Breast epithelium (tissue), 4 donors: Measurements from ENCODE around the gene TMEM191B. TPM values are rescaled to one million over a fixed set of nuclear protein-coding genes. Genes with fewer than 3 reads are reported as not detected.
"Not testable (repeated sequence)": the region's sequence is repeated elsewhere in the genome, so short reads cannot be mapped to it uniquely, and the experiment has no call there.

Experiments used
- DNase-seq, 2 donors: peaks; one replicate each; pipeline ENCODE4 v3.0.0-alpha.2; 2019; ENCODE audit warnings: low spot score in 2 of 2
- H3K27ac ChIP-seq, 2 donors: fragments of 200-600 bp; sonication (generic) in 1 of 2; one replicate each; pipeline ENCODE4 v1.5.1; 2016 to 2019; ENCODE audit warnings: mild to moderate bottlenecking in 1 of 2
- H3K27me3 ChIP-seq, 2 donors: fragments of 200-600 bp; sonication (generic) in 1 of 2; one replicate each; pipeline versions ENCODE4 v1.5.1 to v1.6.0; 2017 to 2019; ENCODE audit warnings: control low read depth in 1 of 2, mild to moderate bottlenecking in 1 of 2
- H3K36me3 ChIP-seq: fragments of 200-600 bp; one replicate; pipeline ENCODE4 v1.5.1; 2019
- H3K4me1 ChIP-seq, 2 donors: fragments of 200-600 bp; sonication (generic); one replicate each; pipeline ENCODE4 v1.5.1; 2016 to 2019; ENCODE audit warnings: control low read depth in 1 of 2
- H3K4me3 ChIP-seq, 3 donors: fragments of 200-600 bp; sonication (generic); 1 replicate in 2 of 3; 2 replicates in 1 of 3; pipeline ENCODE4 v1.5.1; 2016 to 2019; ENCODE audit warnings: mild to moderate bottlenecking in 3 of 3, moderate library complexity in 2 of 3
- H3K9me3 ChIP-seq, 2 donors: fragments of 200-600 bp; sonication (generic) in 1 of 2; one replicate each; pipeline ENCODE4 v1.5.1; 2016 to 2019; ENCODE audit warnings: control low read depth in 1 of 2
- intact Hi-C: fragments of 100-400 bp; cut with DNase I; formaldehyde crosslinking; loops from one replicate; pipeline ENCODE4 v1.15.1; 2023; ENCODE audit warnings: low total_unique reads
- total RNA-seq, 3 donors: library from RNA; depleted of rRNA; stranded (reverse); fragments of >200 nt; gene quantifications; one replicate each; pipeline ENCODE4 v1.1.0, GENCODE V29; 2016

Gene TMEM191B
- total RNA-seq, 3 donors from 2014 or later = 0.88 TPM; not detected in 2

DNA sequence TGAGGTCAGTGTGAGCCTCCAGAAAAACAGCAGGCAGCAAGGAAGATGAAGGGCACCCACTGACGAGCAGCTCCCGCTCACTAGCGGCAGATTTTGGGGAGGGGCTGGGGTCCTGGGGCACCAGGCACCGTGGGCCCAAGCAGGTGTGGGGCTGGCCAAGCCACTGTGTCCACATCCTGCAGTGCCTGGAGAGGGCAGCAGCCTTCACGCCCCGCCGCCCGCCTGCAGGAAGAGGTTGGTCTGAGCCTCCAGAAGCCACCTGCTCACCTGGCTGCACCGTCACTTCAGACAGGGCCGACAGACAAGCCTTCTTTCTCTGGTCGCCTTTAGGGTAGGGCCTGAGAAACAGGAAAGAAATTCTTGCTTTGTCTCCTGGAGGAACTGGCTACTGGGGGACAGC, 15.8 kb downstream of the TMEM191B start:
- not testable (repeated sequence) for H3K27ac ChIP-seq

DNA sequence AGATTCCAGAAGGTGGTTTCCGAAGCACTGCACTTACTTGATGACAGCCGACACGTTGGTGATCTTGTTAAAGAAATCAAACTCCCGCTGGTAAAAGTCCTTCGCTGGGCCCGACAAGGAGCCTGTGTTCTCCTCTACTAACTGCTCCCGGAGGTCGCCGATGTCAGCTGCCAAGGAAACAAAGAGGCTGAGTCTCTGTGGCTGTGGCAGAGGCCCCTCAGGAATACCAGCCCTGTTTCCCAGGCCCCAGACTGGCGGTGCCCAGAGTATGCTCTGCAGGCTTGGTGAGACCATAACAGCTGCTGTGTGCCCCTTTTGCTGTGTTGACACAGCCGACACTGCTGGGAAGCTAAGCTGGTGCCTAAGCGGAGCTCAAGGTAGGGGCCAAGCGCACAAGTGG, 17.0 kb downstream of the TMEM191B start:
- H3K27ac ChIP-seq, H3K36me3 ChIP-seq, DNase-seq, H3K9me3 ChIP-seq, intact Hi-C loops, H3K4me1 ChIP-seq, H3K27me3 ChIP-seq, H3K4me3 ChIP-seq: not testable (repeated sequence)

More for the DNA sequence above, 15.8 kb downstream of the TMEM191B start:
- H3K27me3 ChIP-seq, intact Hi-C loops, DNase-seq, H3K36me3 ChIP-seq, H3K4me1 ChIP-seq, H3K4me3 ChIP-seq, H3K9me3 ChIP-seq: not testable (repeated sequence)

DNA sequence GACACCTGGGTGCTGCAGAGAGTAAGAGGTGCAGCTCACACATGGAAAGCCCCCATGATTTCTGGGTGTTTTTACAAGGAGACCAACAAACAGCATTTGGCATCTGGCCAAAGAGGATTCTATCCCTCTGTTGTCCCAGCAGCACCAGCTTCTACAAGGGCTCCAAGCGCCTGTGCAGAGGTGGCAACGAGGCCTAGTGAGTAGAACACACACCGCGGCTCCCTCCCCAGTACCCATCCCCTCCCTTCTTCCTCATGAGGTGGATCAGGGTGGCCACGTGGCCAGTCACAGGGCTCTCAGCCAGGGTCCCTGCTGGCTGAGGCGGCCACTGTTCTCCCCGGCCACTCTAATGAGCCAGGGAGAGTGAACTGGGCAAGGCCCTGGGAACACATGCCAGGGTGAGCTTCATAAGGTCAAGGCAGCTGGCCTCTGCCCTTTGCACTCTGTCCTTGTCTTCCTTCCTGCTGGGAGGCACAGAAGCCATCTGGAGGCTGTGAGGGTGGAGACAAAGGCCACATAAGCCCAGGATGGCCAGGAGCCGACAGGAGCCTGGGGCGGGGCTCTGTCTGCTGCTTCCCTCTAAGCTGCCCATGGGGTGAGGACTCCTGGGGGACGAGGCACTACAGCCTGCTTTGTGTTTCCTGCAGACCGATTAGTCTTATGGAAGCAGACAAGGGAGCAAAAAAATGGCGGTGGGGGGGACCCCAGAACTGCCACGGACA, 22.0 kb downstream of the TMEM191B start:
- H3K4me3 ChIP-seq, H3K9me3 ChIP-seq, H3K36me3 ChIP-seq, H3K27me3 ChIP-seq, DNase-seq, H3K4me1 ChIP-seq, H3K27ac ChIP-seq, intact Hi-C loops: not testable (repeated sequence)

DNA sequence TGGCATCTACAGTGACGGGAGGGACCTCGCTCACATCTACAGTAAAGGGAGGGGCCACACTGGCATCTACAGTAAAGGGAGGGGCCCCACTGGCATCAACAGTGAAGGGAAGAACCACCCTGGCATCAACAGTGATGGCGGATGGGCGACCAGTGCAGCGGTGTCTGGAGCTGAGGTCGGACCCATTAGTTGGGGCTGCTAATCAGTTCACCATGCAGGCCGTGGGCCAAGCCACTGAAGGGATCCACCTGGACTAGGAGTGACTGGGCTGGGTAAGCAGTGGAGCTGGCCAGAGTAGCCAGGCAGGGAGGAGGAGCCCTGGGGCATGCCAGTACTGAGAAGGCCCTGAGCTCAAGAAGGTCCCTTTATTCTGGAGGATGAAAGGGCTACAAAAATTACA, 23.4 kb downstream of the TMEM191B start:
- H3K36me3 ChIP-seq, H3K4me1 ChIP-seq, H3K4me3 ChIP-seq, H3K9me3 ChIP-seq, DNase-seq, H3K27me3 ChIP-seq, intact Hi-C loops, H3K27ac ChIP-seq: not testable (repeated sequence)

DNA sequence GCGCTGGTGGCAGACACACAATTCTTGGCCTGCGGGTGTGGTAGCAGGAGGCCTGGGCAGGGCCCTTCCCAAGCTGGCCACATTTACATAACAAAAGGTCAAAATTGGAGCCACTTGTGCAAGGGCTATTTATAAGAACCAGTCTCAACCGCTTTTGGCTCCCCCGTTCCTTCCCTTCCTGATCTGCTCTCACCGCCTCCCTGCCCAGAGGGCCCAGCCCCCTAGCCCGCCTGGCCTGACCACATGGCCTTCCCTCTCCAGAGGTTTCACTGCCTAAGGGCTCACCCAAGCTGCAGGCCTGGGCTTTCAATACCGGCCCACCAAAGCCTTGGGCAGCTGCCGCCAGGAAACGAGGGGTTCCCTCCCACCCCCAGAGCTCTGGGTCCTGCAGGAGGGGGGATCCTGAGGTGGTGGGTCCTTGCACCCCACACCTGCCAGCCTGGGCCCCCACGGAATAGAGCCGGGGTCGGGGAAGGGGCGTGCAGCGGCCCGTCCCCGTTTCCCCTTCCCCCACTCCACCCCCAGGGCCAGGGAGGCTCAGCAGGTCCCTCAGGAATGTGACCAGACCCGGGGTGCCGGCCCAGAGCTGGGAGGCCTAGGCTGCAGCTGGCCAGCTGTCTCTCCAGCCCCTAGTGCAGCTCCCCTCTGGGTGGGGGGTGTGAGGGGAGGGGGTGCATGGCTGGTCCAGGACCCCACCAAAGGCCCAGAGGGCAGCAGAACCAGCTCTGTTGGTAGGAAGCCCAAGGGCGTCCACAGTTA, 25.4 kb downstream of the TMEM191B start:
- intact Hi-C loops, H3K27me3 ChIP-seq, H3K4me1 ChIP-seq, H3K4me3 ChIP-seq, H3K9me3 ChIP-seq, H3K36me3 ChIP-seq, H3K27ac ChIP-seq, DNase-seq: not testable (repeated sequence)

DNA sequence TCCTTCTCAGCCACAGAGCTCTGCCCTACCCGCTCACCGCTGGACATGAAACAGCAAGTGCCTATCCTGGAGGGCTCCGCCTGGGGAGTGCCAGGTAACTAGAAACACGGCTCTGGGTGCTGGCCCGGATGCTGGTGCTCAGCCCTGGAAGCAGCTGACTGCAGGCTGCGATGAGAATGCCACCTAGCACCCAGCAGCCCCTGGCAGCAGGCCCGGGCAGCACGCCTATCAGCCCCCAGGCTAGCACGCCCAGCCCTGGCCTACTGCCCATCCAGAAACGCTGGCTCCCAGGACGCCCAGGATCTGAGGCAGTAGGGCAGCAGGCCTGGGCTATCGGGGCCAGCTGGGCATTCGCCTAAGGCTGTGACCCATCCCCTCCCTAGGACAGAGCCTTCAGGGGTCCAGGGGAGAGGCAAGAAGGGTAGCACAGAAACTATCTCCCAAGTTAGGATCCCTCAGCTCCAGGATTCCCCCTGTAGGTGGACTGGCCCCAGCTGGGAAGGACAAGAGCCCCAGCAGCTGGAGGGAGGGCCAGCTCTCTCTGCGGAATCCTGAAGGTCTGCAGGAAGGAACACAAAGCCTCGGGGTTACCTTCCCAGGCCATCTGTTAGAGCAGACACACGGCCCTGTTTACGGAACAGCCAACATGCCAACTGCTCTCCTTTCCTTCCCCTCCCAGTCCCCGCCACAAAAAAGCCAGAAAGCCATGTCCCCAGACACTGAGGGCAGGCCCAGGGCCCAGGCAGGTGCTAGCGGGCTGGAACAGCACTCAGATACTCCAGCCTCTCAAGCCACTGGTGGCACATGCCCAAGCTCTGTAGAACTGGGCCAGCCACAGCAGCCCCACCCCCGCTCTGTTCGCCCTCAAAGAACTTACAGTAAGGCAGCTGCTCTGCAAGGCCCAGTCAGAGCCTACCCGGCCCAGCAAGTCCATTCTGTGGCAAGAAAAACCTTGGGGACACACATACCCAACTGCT, 27.0 kb downstream of the TMEM191B start:
- DNase-seq, intact Hi-C loops, H3K27ac ChIP-seq, H3K36me3 ChIP-seq, H3K4me3 ChIP-seq, H3K4me1 ChIP-seq, H3K9me3 ChIP-seq, H3K27me3 ChIP-seq: not testable (repeated sequence)

DNA sequence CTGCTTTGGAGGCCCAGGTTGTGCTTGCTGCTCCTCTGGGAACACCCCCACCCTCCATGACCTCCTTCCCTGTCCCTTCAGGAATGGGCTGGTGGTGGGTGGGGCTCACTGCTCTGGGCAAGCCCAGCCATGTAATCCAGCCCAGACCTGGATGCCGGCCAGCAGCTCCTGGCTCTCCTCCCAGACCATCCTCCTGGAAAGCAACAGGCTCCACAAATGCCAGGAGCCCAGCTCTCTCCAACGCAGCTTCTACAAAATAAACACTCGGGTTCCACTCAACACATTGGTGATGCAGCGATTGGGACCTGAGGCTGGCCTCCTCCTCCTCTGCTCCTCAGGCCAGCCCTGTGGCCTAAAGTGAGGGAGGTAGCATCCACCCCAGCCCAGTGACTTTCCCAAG, 30.9 kb downstream of the TMEM191B start:
- DNase-seq, H3K36me3 ChIP-seq, intact Hi-C loops, H3K27me3 ChIP-seq, H3K4me3 ChIP-seq, H3K4me1 ChIP-seq, H3K27ac ChIP-seq, H3K9me3 ChIP-seq: not testable (repeated sequence)

DNA sequence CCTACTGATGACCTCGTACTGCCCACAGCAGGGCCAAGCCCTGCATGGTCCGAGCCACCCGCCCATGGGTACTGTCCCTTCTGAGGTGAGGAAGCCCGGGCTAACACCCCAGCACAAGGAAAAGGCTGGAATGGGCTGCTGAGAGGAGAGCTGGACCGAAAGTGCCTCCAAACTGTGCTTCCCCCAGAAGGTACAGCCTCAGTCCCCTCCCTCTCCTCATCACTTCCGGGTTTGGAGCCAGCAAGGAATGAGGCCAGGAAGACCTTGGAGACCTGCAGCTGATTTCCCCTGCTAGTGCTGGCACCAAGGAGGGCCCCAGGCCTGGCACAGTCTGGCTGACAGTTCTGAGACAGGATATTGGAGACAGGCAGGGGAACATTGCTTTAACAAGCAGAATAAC, 31.3 kb downstream of the TMEM191B start:
- intact Hi-C loops, H3K4me3 ChIP-seq, DNase-seq, H3K27ac ChIP-seq, H3K27me3 ChIP-seq, H3K4me1 ChIP-seq, H3K36me3 ChIP-seq, H3K9me3 ChIP-seq: not testable (repeated sequence)

DNA sequence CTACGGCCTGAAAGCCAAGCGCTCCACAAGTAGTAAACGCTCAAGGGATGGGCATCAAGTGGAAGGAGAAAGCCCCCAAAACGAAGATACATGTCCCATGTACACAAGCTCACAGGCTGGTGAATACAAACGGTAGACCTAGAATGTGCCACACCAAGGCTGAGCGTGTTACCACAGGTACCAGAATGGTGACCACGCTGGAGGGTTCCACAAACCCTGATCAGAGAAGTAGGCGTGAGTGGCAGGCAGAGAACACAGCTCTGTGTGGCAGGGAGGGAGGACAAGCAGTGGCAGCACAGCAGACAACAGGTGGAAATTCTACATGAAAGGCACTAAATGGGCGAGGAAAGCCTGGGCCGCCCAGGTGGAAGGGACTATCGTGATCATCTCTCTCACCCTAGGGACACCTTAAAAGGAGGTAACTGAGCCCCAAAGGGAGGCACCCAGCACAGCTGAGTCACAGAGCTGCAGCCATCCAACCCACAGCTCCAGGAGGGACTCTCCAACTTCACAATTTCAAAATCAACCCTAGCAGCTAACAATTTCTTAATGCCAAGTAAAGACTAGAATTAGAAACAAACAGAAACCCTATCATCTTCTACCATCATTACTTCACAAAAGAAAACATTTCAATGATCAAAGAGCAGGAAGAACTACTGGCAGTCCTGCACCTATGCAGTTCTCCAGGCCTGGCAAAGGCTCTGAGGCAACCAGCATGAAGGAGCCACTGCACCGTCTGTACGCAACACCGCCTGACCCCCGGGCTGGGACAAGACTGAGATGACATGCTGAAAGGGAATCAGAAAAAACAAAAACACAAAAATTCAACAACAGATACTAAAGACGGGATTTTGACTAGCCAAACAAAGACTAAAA, 32.7 kb downstream of the TMEM191B start:
- H3K9me3 ChIP-seq, H3K27ac ChIP-seq, H3K36me3 ChIP-seq, intact Hi-C loops, H3K27me3 ChIP-seq, H3K4me3 ChIP-seq, DNase-seq, H3K4me1 ChIP-seq: not testable (repeated sequence)

DNA sequence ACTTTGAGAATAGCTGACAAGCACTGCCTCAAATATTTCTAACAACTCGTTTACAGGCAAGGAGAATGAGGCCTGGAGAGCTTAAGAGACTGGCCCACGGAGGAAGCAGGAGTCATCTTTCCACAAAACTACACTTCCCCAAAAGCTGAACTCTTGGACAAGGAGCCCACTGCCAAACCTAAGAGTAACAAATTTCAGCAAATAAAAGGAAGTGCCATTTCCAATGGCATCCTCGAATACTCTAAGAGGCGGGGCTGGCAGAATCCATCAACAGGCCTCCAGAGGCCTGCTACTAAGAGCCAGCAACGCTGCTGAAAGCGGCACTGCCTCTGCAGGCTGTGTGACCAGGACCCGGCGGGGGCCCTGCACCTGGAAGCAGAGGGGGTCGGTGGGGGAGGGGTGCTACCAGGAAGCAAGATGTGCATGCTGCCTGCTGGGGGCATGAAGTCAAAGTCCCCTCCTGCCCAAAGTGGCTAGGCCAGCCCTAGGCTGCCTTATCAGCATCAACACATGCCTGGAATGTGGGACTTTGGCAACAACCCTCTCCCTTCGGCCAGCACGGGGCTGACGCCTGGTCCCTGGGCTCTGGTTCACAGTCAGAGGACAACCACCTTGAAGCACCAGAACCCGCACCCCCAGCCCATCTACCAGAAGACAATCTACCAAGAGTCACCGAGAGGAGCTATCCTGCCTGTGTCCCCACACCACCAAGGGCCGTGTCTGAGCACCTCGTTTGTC, 43.1 kb downstream of the TMEM191B start:
- DNase-seq, intact Hi-C loops, H3K27me3 ChIP-seq, H3K4me1 ChIP-seq, H3K9me3 ChIP-seq, H3K27ac ChIP-seq, H3K36me3 ChIP-seq, H3K4me3 ChIP-seq: not testable (repeated sequence)

DNA sequence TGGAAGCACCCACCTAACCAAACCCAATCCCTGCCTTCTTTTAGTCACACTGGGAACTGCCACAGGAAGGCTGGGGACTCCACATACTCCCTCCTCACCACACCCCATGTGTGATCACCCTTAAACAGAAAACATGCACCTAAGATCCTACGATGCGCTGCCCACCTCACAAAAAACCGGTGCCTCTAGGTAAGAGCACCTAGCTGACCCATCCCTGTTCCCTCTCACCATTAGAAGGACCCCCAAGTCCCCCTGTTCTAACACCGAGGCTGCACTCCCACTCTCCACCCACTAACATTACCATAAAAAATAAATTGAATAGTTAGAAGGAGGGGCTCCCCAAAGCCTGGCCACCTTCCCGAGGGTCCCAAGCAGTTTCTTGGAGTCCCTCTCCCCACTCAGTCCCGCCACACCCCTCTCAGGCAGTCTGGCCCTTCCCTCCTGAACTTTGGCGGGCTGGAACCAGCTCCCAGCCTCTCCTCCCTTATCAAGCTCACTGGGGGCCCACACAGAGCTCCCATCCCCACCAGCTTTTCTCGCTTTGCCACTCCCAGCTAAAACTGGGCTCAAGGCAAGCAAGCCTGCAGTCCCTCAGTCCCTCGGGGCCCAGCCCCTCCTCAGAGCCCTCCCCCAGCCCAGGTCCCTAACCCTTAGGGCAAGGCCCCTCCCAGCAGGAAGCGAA, 46.0 kb downstream of the TMEM191B start:
- H3K36me3 ChIP-seq, H3K4me1 ChIP-seq, intact Hi-C loops, DNase-seq, H3K27me3 ChIP-seq, H3K4me3 ChIP-seq, H3K9me3 ChIP-seq, H3K27ac ChIP-seq: not testable (repeated sequence)
